ENCODE measurements around the gene ANXA3.

Gene ANXA3

GRCh38 chr4:78648640-78649363 is 97.2 kb downstream of the ANXA3 start:
- DNase-seq = no peak

- DNase-seq = no peak
Observed at GRCh38 chr4:78650106-78651024, 98.8 kb downstream of the ANXA3 start.

GRCh38 chr4:78651250-78651860 is 99.8 kb downstream of the ANXA3 start:
- DNase-seq = no peak

- no peak for DNase-seq
Observed at GRCh38 chr4:78652282-78652876, 100.8 kb downstream of the ANXA3 start.

GRCh38 chr4:78653655-78654054 is 102.1 kb downstream of the ANXA3 start:
- DNase-seq = no peak

GRCh38 chr4:78654807-78655206 is 103.2 kb downstream of the ANXA3 start:
- DNase-seq = no peak

- no peak for DNase-seq
Observed at GRCh38 chr4:78656968-78657445, 105.4 kb downstream of the ANXA3 start.

- no peak for DNase-seq
Observed at GRCh38 chr4:78659264-78659663, 107.7 kb downstream of the ANXA3 start.

- no peak for DNase-seq
Observed at GRCh38 chr4:78659665-78660064, 108.1 kb downstream of the ANXA3 start.
